ENCODE measurements around the gene SPTB. TPM values are rescaled to one million over a fixed set of nuclear protein-coding genes. Genes with fewer than 3 reads are reported as not detected.

The SPTB gene
- total and polyA plus RNA-seq, 2 experiments from 2014 or later: 1.1 to 1.7 TPM

DNA sequence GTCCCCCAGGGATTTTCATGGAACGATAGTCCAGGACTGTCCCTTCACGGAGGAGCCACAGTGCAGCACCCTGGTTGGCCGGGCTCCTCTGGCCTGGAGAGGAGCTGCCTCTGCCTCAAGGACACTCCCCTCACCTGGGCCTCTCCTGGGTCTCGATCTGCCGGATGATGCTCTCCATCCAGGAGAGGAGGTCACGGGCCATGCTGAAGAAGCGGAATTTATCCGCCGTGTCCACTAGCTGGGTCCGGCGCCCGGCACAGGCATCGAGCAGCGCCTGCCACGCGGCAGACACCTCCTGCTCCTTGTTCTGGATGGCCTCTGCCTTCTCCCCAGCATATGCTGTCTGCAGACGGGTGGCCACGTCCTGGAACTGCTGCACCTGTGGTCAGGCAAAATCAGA lies 109.0 kb downstream of the SPTB start:
- Histone ChIP-seq H3K36me3 (replicated peaks; ENCODE audit: insufficient read depth, low read depth) (no peaks in the 10 kb centered on the region), H3K4me1 (ENCODE audit: insufficient read depth) (no peaks in the 10 kb centered on the region), H2AFZ (no peak overlapping the region), H3K27me3 (no peaks in the 10 kb centered on the region), H4K20me1 (ENCODE audit: insufficient read depth, poor library complexity, severe bottlenecking) (no peaks in the 10 kb centered on the region), H3K9me2 (replicated peaks; ENCODE audit: insufficient read depth) (no peaks in the 10 kb centered on the region), H3K4me3 (no peak overlapping the region), H3K4me2 (no peak overlapping the region), H3K27ac (no peak overlapping the region), H3K79me2 (no peaks in the 10 kb centered on the region), H3K9me3 (ENCODE audit: low read depth) (no peaks in the 10 kb centered on the region)
- no peak for DNase-seq (ENCODE audit: low spot score)
- WGBS (ENCODE audit: low lambda C conversion rate, missing lambda C conversion rate): 95% methylated on average over 18 of the region's 18 CpGs
- no peak for TF ChIP-seq EZH2phosphoT487 (IDR thresholded peaks at IDR 0.05; ENCODE audit: low read depth, severe bottlenecking, unreplicated experiment)
- no peak for TF ChIP-seq EZH2 (IDR thresholded peaks at IDR 0.05; ENCODE audit: borderline replicate concordance)
- TF ChIP-seq, protein P1, sequence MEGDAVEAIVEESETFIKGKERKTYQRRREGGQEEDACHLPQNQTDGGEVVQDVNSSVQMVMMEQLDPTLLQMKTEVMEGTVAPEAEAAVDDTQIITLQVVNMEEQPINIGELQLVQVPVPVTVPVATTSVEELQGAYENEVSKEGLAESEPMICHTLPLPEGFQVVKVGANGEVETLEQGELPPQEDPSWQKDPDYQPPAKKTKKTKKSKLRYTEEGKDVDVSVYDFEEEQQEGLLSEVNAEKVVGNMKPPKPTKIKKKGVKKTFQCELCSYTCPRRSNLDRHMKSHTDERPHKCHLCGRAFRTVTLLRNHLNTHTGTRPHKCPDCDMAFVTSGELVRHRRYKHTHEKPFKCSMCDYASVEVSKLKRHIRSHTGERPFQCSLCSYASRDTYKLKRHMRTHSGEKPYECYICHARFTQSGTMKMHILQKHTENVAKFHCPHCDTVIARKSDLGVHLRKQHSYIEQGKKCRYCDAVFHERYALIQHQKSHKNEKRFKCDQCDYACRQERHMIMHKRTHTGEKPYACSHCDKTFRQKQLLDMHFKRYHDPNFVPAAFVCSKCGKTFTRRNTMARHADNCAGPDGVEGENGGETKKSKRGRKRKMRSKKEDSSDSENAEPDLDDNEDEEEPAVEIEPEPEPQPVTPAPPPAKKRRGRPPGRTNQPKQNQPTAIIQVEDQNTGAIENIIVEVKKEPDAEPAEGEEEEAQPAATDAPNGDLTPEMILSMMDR (IDR thresholded peaks at IDR 0.05; ENCODE audit: poor library complexity): no peak

DNA sequence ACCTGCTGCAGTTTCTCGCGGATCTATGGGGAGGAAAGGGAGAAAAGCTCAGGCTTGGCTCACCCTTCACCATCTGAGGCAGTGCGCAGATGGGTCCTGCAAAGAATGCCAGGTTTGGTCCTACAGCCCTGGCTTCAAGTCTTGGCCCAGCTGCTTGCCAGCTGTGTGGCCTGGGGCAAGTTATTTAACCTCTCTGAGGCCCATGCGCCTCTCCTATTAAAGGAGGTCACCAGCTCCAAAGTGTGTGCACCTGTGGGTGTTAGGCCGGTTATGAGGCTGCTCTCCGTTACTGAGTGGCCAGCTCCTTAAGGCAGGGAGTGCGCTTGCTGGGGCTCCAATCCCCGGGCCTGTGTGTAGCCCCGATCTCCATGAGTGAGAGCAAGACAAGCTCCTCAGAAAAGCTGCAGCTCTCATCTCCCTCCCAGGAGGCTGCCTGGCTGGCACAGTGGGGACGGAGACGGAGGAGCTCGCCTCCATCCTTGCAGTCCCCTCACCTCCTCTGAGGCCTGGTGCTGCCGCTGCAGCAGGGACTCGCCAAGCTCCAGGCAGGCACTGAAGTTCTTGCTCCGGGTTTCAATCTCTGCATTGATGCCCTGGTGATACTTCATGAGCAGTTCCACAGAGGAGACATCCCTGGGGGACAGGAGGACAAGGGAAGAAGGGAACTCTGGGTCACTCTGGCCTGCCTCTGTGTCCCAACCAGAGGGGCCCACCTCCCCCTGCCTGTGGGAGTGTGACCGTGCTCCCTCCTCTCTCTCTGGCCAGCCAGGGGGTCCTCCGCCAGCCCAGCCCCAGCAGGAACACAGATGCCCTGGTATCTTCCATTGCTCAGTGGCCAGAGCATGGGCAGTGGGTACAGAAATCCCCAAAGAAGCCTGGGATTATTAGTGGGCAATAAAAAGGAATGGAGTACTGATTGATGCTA lies 110.3 kb downstream of the SPTB start:
- Histone ChIP-seq H3K9me3 (ENCODE audit: low read depth) (no peaks in the 10 kb centered on the region), H3K4me3 (no peak overlapping the region), H3K4me2 (no peak overlapping the region), H2AFZ (no peak overlapping the region), H3K36me3 (replicated peaks; ENCODE audit: insufficient read depth, low read depth) (no peaks in the 10 kb centered on the region), H4K20me1 (ENCODE audit: insufficient read depth, poor library complexity, severe bottlenecking) (no peaks in the 10 kb centered on the region), H3K9me2 (replicated peaks; ENCODE audit: insufficient read depth) (no peaks in the 10 kb centered on the region), H3K4me1 (ENCODE audit: insufficient read depth) (peaks cover 3% of the 10 kb centered on the region), H3K27ac (no peak overlapping the region), H3K79me2 (no peaks in the 10 kb centered on the region), H3K27me3 (no peaks in the 10 kb centered on the region)
- no peak for TF ChIP-seq EZH2phosphoT487 (IDR thresholded peaks at IDR 0.05; ENCODE audit: low read depth, severe bottlenecking, unreplicated experiment)
- no peak for TF ChIP-seq EZH2 (IDR thresholded peaks at IDR 0.05; ENCODE audit: borderline replicate concordance)
- TF ChIP-seq, protein P1 (IDR thresholded peaks at IDR 0.05; ENCODE audit: poor library complexity): no peak
- DNase-seq (ENCODE audit: low spot score): no peak
- whole genome bisulfite sequencing (ENCODE audit: low lambda C conversion rate, missing lambda C conversion rate): 91% methylated on average over 17 of the region's 17 CpGs

GRCh38 chr14:64768401-64769095 lies 111.2 kb downstream of the SPTB start:
- H3K9me3 ChIP-seq (ENCODE audit: low read depth): no peaks in the 10 kb centered on the region
- TF ChIP-seq, protein P1 (IDR thresholded peaks at IDR 0.05; ENCODE audit: poor library complexity): no peak
- no peak for TF ChIP-seq EZH2 (IDR thresholded peaks at IDR 0.05; ENCODE audit: borderline replicate concordance)
- no peak for TF ChIP-seq EZH2phosphoT487 (IDR thresholded peaks at IDR 0.05; ENCODE audit: low read depth, severe bottlenecking, unreplicated experiment)
- H3K4me2 ChIP-seq: no peak overlapping the region
- DNase-seq (ENCODE audit: low spot score): no peak
- 78% methylated on average over 13 of the region's 13 CpGs for WGBS (ENCODE audit: low lambda C conversion rate, missing lambda C conversion rate)
- H3K4me3 ChIP-seq: no peak overlapping the region
- H4K20me1 ChIP-seq (ENCODE audit: insufficient read depth, poor library complexity, severe bottlenecking): no peaks in the 10 kb centered on the region
- no peaks in the 10 kb centered on the region for H3K27me3 ChIP-seq
- H3K36me3 ChIP-seq (replicated peaks; ENCODE audit: insufficient read depth, low read depth): no peaks in the 10 kb centered on the region
- H2AFZ ChIP-seq: no peak overlapping the region
- no peak overlapping the region for H3K27ac ChIP-seq
- no peaks in the 10 kb centered on the region for H3K79me2 ChIP-seq
- H3K9me2 ChIP-seq (replicated peaks; ENCODE audit: insufficient read depth): no peaks in the 10 kb centered on the region
- H3K4me1 ChIP-seq (ENCODE audit: insufficient read depth): peaks cover 11% of the 10 kb centered on the region

Measured in hepatocyte (in vitro differentiated cells).